HUDEP-2 (cell line): Measurements from ENCODE around the gene BAHD1.

Experiments
- DNase-seq, 76 experiments: peaks; one replicate each; lab custom pipeline; 2025; ENCODE audit not compliant: unreplicated experiment in 76 of 76; lab: John Stamatoyannopoulos, UW

Gene BAHD1

GRCh38 chr15:40489274-40490175 lies 48.8 kb downstream of the BAHD1 start:
- DNase-seq = no peak

- no peak for DNase-seq
These were observed 52.5 kb downstream of the BAHD1 start for GRCh38 chr15:40493089-40493840.

- DNase-seq = no peak
These were observed 54.8 kb downstream of the BAHD1 start for GRCh38 chr15:40495516-40495915.

GRCh38 chr15:40498418-40498817 lies 57.7 kb downstream of the BAHD1 start:
- DNase-seq = no peak

GRCh38 chr15:40498891-40499290 lies 58.1 kb downstream of the BAHD1 start:
- no peak for DNase-seq

GRCh38 chr15:40499931-40500330 lies 59.2 kb downstream of the BAHD1 start:
- no peak for DNase-seq

- no peak for DNase-seq
These were observed 60.0 kb downstream of the BAHD1 start for GRCh38 chr15:40500568-40501330.

- DNase-seq = no peak
These were observed 60.7 kb downstream of the BAHD1 start for GRCh38 chr15:40501487-40501886.

GRCh38 chr15:40506964-40507571 lies 66.3 kb downstream of the BAHD1 start:
- peak in 71 of 76 experiments; percentile 8 to 77 (median 54) for DNase-seq

GRCh38 chr15:40508216-40508615 lies 67.5 kb downstream of the BAHD1 start:
- DNase-seq = no peak

- DNase-seq = no peak
These were observed 69.4 kb downstream of the BAHD1 start for GRCh38 chr15:40510201-40510600.

- DNase-seq = no peak
These were observed 70.3 kb downstream of the BAHD1 start for GRCh38 chr15:40511093-40511471.

GRCh38 chr15:40511472-40512133 lies 70.8 kb downstream of the BAHD1 start:
- peak in 53 of 76 experiments; percentile 5 to 65 (median 38) for DNase-seq

GRCh38 chr15:40512440-40512839 lies 71.7 kb downstream of the BAHD1 start:
- no peak for DNase-seq

GRCh38 chr15:40513609-40514008 lies 72.9 kb downstream of the BAHD1 start:
- DNase-seq = no peak

GRCh38 chr15:40516322-40516721 lies 75.6 kb downstream of the BAHD1 start:
- DNase-seq = no peak
